Measurements from ENCODE around the gene RAP1GAP2. TPM values are rescaled to one million over a fixed set of nuclear protein-coding genes. Genes with fewer than 3 reads are reported as not detected.

The RAP1GAP2 gene
- total RNA-seq, 4 donors from 2014 or later = 4.9 to 12.4 (median 10.0) TPM

- peaks cover 0 to 5% (median 0%) of the 10 kb centered on the region in 4 donors for H3K27me3 ChIP-seq
- H3K9me3 ChIP-seq = no peaks in the 10 kb centered on the region
- peaks cover 0 to 17% (median 0%) of the 10 kb centered on the region in 3 donors for H3K4me1 ChIP-seq
- H3K27ac ChIP-seq = no peak overlapping the region
- no peak for DNase-seq
- WGBS, 2 donors = 85 to 88% methylated on average over 7 of the region's 7 CpGs
- H3K4me3 ChIP-seq = no peak overlapping the region
- H3K36me3 ChIP-seq = no peaks in the 10 kb centered on the region
- no peak for TF ChIP-seq CTCF (IDR thresholded peaks at IDR 0.05)
- no peak for TF ChIP-seq POLR2A (IDR thresholded peaks at IDR 0.05)
- intact Hi-C loops (cut with DNase I) = no loop called here
Measured at GRCh38 chr17:2946144-2946543, 149.9 kb downstream of the RAP1GAP2 start.

GRCh38 chr17:2947588-2947950 is 151.3 kb downstream of the RAP1GAP2 start:
- 88 to 93% methylated on average over 12 to 15 of the region's 15 CpGs for WGBS, 2 donors
- no peak for DNase-seq

GRCh38 chr17:2947996-2948550 is 151.8 kb downstream of the RAP1GAP2 start:
- Histone ChIP-seq H3K27ac (no peak overlapping the region), H3K27me3 (peaks cover 0 to 5% (median 0%) of the 10 kb centered on the region in 4 donors), H3K4me1 (peaks cover 0 to 17% (median 0%) of the 10 kb centered on the region in 3 donors), H3K9me3 (no peaks in the 10 kb centered on the region), H3K36me3 (no peaks in the 10 kb centered on the region), H3K4me3 (no peak overlapping the region)
- intact Hi-C loops (cut with DNase I) = no loop called here
- DNase-seq = no peak
- WGBS, 2 donors = 68 to 80% methylated on average over 3 to 8 of the region's 14 CpGs
- TF ChIP-seq CTCF (IDR thresholded peaks at IDR 0.05) (no peak), POLR2A (IDR thresholded peaks at IDR 0.05) (no peak)

More at GRCh38 chr17:2947588-2947950, 151.3 kb downstream of the RAP1GAP2 start:
- Histone ChIP-seq H3K27me3 (peaks cover 0 to 5% (median 0%) of the 10 kb centered on the region in 4 donors), H3K4me3 (no peak overlapping the region), H3K4me1 (peaks cover 0 to 17% (median 0%) of the 10 kb centered on the region in 3 donors), H3K9me3 (no peaks in the 10 kb centered on the region), H3K27ac (no peak overlapping the region), H3K36me3 (no peaks in the 10 kb centered on the region)
- TF ChIP-seq CTCF (IDR thresholded peaks at IDR 0.05) (no peak), POLR2A (IDR thresholded peaks at IDR 0.05) (no peak)
- intact Hi-C loops (cut with DNase I) = no loop called here

GRCh38 chr17:2948721-2949468 is 152.7 kb downstream of the RAP1GAP2 start:
- no peak for DNase-seq
- peaks cover 0 to 17% (median 0%) of the 10 kb centered on the region in 3 donors for H3K4me1 ChIP-seq

More at GRCh38 chr17:2948721-2949468, 152.7 kb downstream of the RAP1GAP2 start:
- Histone ChIP-seq H3K27me3 (peaks cover 0 to 5% (median 0%) of the 10 kb centered on the region in 4 donors), H3K27ac (peak overlapping the region in 2 of 4 donors; percentile 21 to 61), H3K9me3 (no peaks in the 10 kb centered on the region), H3K36me3 (no peaks in the 10 kb centered on the region), H3K4me3 (no peak overlapping the region)
- WGBS, 2 donors = 68 to 69% methylated on average over 7 to 10 of the region's 19 CpGs
- TF ChIP-seq CTCF (IDR thresholded peaks at IDR 0.05) (no peak), POLR2A (IDR thresholded peaks at IDR 0.05) (no peak)
- intact Hi-C loops (cut with DNase I) = no loop called here
